Amniotic epithelial cell (primary cell): ENCODE measurements around the gene SLC43A1.
A peak's percentile ranks its signal among the peaks of the same experiment; 100 is the strongest.

Experiments
- DNase-seq: peaks from one replicate; pipeline ENCODE4 v3.0.0-alpha.2; 2010; ENCODE audit warnings: low read depth

The SLC43A1 gene

GRCh38 chr11:57479021-57479663, 36.4 kb downstream of the SLC43A1 start:
- DNase-seq: no peak

- DNase-seq: no peak
Measured at GRCh38 chr11:57477507-57478189, 37.9 kb downstream of the SLC43A1 start.

GRCh38 chr11:57476757-57477506, 38.6 kb downstream of the SLC43A1 start:
- DNase-seq: no peak

GRCh38 chr11:57476047-57476756, 39.3 kb downstream of the SLC43A1 start:
- no peak for DNase-seq

- no peak for DNase-seq
Measured at GRCh38 chr11:57475671-57476046, 39.8 kb downstream of the SLC43A1 start.

GRCh38 chr11:57475191-57475590, 40.3 kb downstream of the SLC43A1 start:
- DNase-seq: no peak

- no peak for DNase-seq
Measured at GRCh38 chr11:57474803-57475115, 40.7 kb downstream of the SLC43A1 start.

- no peak for DNase-seq
Measured at GRCh38 chr11:57474017-57474802, 41.3 kb downstream of the SLC43A1 start.

- no peak for DNase-seq
Measured at GRCh38 chr11:57473285-57473841, 42.1 kb downstream of the SLC43A1 start.

- no peak for DNase-seq
Measured at GRCh38 chr11:57471496-57471895, 44.0 kb downstream of the SLC43A1 start.

GRCh38 chr11:57469268-57469667, 46.2 kb downstream of the SLC43A1 start:
- DNase-seq: no peak

GRCh38 chr11:57468276-57468675, 47.2 kb downstream of the SLC43A1 start:
- DNase-seq: no peak

- no peak for DNase-seq
Measured at GRCh38 chr11:57467508-57468157, 47.9 kb downstream of the SLC43A1 start.

- no peak for DNase-seq
Measured at GRCh38 chr11:57466680-57467079, 48.8 kb downstream of the SLC43A1 start.

GRCh38 chr11:57464539-57465181, 50.8 kb downstream of the SLC43A1 start:
- DNase-seq: peak; percentile 33

- DNase-seq: no peak
Measured at GRCh38 chr11:57463671-57464538, 51.6 kb downstream of the SLC43A1 start.

- no peak for DNase-seq
Measured at GRCh38 chr11:57462597-57462996, 52.9 kb downstream of the SLC43A1 start.

GRCh38 chr11:57461841-57462489, 53.5 kb downstream of the SLC43A1 start:
- no peak for DNase-seq
